HG02610 (cell line): ENCODE results near the gene USH2A.

Source experiments
- ATAC-seq: cut with Tn5 transposase; IDR thresholded peaks from one replicate; pipeline ENCODE4 v1.9.1; 2021; ENCODE audit warnings: mild to moderate bottlenecking, moderate library complexity; ENCODE audit not compliant: unreplicated experiment

The USH2A gene

DNA sequence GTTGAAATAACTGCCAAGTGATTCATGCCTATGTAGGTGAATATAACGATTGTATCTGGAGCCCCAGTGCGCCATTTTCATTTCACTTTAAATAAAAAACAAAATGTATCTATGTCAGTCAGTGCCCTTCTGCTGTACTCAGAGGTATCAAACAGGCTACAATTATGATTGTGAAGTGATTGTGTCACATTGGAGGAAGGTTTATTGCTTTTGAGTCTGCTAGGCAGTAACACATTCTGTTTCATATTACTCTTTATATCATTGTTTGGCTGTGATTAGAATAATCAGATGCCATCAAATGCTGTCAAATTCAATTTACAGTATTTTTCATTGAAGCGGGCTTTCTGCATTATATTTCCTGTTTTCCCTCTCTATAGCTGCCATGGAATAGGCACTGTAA lies 684.2 kb downstream of the USH2A start:
- ATAC-seq, result no peak

DNA sequence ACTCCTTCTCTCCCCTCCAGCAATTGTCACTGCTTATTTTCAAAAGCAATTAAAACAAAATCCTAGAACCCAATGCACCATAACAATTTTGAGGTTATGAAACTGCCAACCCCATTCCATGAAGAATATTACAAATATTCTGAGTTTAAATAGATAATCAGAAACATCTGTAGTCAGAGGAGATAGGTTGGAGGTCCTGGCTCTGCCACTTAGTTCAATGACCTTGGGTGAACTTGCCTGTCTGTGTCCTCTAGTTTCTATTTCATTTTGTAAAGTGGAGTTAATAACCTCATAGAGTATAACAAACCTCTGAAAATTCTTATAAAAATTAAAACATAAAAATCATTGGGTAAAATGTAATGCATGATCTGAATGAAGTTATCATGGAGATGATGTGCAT lies 691.5 kb downstream of the USH2A start:
- no peak for ATAC-seq

DNA sequence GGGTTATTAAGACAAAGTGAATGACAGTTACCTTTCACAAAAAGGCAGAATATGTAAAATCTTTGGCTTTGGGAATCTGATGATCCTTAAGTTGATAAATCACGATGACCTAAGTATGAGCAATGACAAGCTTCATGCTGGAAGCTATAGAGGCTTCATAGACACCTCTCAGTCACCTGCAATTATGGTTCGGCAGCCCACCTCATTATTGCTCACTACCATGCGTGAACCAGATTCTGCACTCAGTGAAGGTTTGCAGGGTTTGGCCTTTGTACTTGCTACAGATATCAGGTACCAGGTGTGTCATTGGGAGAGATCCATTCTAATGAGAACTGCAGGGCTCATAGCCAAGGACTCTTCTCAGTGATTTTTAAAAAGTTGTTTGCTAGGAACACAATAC lies 692.6 kb downstream of the USH2A start:
- no peak for ATAC-seq

GRCh38 chr1:215728169-215728568 lies 695.1 kb downstream of the USH2A start:
- no peak for ATAC-seq

DNA sequence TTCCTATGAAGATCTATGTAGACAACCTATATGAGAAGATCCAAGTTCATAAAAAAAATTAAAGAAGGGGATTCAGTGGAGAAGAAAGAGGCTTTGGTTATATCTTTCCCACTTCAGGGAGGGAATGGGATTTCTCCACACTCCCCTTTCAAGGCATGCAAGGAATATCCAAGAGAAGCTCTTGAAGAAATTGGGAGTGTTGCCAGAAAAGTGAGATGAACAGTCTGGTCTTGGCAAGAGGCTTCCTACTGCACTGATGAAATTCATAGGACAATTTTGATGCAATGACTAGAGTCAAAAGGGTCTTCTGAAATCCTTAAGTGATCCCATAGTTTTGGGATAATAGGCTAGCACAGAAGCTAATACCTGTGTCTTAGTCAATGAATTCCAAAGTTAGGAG lies 703.1 kb downstream of the USH2A start:
- no peak for ATAC-seq

DNA sequence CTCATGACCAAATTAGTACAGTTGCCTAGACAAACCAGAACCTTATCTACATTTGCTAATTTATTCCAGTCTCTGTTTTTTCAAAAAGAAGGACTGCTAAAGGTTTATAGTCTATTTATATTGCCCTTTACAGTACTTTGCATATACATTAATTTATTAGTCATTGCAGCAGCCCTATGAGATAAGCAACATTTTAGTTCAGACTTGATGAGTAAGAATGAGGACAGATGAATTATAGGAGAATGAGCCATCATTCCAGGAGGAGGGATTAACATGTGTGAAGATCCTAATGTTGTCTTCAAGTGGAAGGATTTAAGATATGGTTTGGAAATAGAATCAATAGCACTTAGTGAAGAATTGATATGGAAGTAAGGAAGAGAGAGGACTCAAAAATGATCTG lies 703.7 kb downstream of the USH2A start:
- no peak for ATAC-seq

DNA sequence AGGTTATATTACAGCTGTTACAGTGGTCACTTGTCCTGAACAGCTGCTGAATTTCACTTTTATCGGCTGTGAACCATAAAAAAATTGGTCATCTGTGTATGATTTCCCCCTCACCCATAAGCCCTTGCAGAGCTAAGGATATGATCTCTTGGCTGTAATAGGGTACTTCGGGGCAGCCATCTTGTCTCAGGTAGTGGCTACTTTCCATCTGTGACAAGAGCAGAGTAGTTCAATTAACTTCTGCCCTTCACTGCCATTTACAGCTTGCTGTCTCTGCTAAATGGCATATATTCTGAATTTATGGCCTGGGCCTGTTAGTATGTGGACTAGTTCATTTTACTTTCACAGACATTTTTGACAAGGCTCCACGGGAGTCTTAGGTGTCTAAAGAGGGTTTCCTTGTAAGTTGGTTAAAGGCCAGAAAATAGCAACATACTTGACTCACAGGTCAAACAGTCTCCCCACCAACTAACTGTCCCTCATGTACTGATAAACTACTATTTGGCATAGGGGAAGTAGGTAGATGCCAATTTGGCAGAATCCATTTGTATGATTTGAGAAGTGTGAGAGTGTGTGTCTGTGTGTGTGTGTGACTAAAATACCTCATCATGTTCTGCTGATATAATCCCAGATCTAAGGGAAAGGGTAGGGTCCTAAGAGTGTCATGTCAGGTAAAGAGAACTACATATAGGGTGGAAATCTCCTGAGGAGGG lies 704.5 kb downstream of the USH2A start:
- ATAC-seq, result no peak

GRCh38 chr1:215717677-215718426 lies 705.4 kb downstream of the USH2A start:
- no peak for ATAC-seq

- ATAC-seq, result no peak
Measured at GRCh38 chr1:215710899-215711225, 712.4 kb downstream of the USH2A start.

DNA sequence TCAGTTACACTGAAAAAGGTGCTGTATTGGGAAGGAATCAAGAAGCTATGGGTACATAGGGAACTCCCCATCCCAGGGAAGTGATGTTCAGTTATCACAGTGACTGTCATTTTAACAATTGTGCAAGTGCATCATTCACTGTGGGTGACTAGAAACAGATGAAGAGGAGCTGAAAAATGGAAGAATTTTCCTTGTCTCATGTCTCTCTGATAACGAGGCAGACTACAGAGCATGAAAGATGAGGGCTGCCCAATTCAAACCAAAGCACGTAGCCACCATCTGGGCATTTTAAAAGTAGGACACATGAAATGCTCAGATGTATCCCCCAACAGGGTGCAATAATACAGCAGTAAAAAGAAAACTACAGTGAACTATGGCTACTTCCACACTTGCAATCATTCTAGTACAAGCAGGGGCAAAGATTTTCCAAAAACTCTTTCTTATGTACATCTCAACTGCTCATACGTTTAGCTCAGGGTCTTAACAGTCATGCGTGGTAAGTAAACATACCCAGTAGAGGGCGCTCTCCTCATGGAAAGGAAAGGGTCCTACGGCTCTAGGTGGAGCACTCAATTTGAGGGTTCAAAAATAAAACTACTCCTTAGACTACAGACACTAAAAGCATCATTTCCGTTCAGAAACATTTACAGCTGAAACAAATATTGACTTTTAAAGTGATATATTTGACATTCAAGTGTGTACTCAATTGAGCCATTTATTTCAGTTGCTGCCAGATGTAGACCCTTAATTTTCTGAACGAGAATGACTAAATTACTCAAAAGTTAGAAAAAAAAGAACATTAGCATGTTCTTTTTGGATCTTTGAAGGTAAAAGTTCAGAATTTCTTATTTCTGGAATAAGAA lies 713.0 kb downstream of the USH2A start:
- peak; percentile 73 for ATAC-seq

GRCh38 chr1:215704089-215704860 lies 719.0 kb downstream of the USH2A start:
- peak; percentile 77 for ATAC-seq

- ATAC-seq, result no peak
Measured at GRCh38 chr1:215682232-215682631, 741.0 kb downstream of the USH2A start.

GRCh38 chr1:215681041-215681440 lies 742.2 kb downstream of the USH2A start:
- no peak for ATAC-seq

GRCh38 chr1:215679231-215679630 lies 744.0 kb downstream of the USH2A start:
- ATAC-seq, result no peak

GRCh38 chr1:215677112-215677511 lies 746.1 kb downstream of the USH2A start:
- no peak for ATAC-seq

DNA sequence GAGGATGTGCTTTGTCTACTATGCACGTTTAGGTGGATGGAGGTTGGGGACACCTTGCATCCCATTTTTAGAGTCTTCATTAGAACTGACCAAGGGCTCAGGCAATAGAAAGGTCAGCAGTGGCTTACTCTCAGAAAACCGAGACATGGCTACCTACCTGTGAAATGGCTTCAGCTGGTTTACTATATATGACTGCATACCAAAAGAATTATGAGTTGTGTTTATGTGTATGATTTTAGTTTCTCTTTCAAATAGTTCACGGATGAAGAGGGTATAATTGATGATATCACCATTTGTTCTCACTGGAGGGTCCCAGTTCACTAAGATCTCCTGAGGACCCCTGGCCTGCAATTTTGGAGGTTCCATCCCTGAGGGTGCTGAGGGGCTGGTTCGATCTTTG lies 749.3 kb downstream of the USH2A start:
- ATAC-seq, result no peak

GRCh38 chr1:215672482-215672881 lies 750.8 kb downstream of the USH2A start:
- no peak for ATAC-seq

GRCh38 chr1:215669806-215670491 lies 753.3 kb downstream of the USH2A start:
- no peak for ATAC-seq

DNA sequence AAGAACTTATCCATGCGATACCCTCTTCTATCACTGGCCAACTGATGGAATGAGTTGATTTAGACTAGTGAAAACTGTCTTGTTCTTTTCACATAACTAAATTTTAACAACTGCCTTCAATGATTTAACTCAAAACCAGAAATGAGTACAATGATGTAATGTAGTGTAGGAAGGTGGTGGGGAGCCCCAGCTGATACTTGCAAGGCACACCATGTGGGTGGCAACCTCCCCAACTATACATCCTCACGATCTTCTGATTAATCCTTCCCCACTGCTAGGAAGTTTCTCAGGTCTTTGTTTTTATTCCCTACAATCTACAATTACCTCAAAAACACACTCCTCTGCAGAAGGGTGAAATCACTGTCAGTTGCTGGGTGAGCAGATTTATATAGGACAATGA lies 755.5 kb downstream of the USH2A start:
- no peak for ATAC-seq

DNA sequence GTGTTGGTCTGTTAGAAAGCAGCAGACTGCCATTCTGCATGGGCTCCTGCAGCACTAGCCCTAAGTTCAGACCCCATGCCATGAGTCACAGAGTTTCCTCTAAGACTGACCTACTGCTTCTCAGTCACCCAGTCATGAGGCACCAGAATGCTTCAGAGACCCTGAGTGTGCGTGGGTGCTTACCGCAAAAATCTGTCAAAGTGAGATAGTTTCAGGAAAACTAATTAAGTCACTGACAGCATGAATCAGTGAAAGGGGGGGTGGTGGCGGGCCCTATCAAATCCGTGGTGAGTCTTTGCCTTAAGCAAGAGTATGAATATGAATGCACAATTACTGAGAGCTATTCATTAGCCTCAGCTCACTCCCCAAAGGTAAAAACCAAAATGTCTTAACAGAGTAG lies 758.0 kb downstream of the USH2A start:
- ATAC-seq, result no peak
